IPS-18a (cell line): ENCODE measurements around the gene LDLRAD3.
A peak's percentile ranks its signal among the peaks of the same experiment; 100 is the strongest.
"Not testable (repeated sequence)": the region's sequence is repeated elsewhere in the genome, so short reads cannot be mapped to it uniquely, and the experiment has no call there.

ENCODE experiments used
- H3K27ac ChIP-seq: one replicate; pipeline ENCODE4 v1.5.1; 2013; ENCODE audit warnings: low read length
- H3K27me3 ChIP-seq: one replicate; pipeline ENCODE4 v1.6.1; 2013; ENCODE audit warnings: mild to moderate bottlenecking, low read length; ENCODE audit not compliant: control insufficient read depth, insufficient read depth
- H3K36me3 ChIP-seq: one replicate; pipeline ENCODE4 v1.6.1; 2013; ENCODE audit warnings: low read depth, low read length; ENCODE audit not compliant: control insufficient read depth
- H3K4me1 ChIP-seq: one replicate; pipeline ENCODE4 v1.6.1; 2013; ENCODE audit warnings: low read depth, low read length; ENCODE audit not compliant: control insufficient read depth
- H3K4me3 ChIP-seq: one replicate; pipeline ENCODE4 v1.5.1; 2013; ENCODE audit warnings: low read length
- H3K9ac ChIP-seq: one replicate; pipeline ENCODE4 v1.6.1; 2013; ENCODE audit warnings: mild to moderate bottlenecking, low read length, moderate library complexity
- H3K9me3 ChIP-seq: one replicate; pipeline ENCODE4 v1.6.1; 2013; ENCODE audit warnings: low read depth, low read length; ENCODE audit not compliant: control insufficient read depth

The LDLRAD3 gene

GRCh38 chr11:35943713-35944502 is at the start of gene LDLRAD3:
Gene LDLRAD3 (plus strand): TSS chr11:35944062. CDS start chr11:35944099, 37 bp downstream.
- H3K9ac ChIP-seq = peak within 1 kb of the TSS; percentile 84
- H3K4me1 ChIP-seq = peaks cover 31% of the 10 kb centered on the region
- H3K27me3 ChIP-seq = peaks cover 28% of the 10 kb centered on the region
- peak within 1 kb of the TSS; percentile 59 for H3K27ac ChIP-seq
- no peaks in the 10 kb centered on the region for H3K36me3 ChIP-seq
- no peaks in the 10 kb centered on the region for H3K9me3 ChIP-seq
- H3K4me3 ChIP-seq = peak within 1 kb of the TSS; percentile 83

- Histone ChIP-seq H3K27ac (no peak overlapping the region), H3K36me3 (no peaks in the 10 kb centered on the region), H3K4me3 (no peak overlapping the region), H3K4me1 (peaks cover 4% of the 10 kb centered on the region), H3K9me3 (peaks cover 1% of the 10 kb centered on the region), H3K27me3 (no peaks in the 10 kb centered on the region), H3K9ac (no peak overlapping the region)
Measured at GRCh38 chr11:35897019-35897418, 46.8 kb upstream of the LDLRAD3 start.

- Histone ChIP-seq H3K36me3 (no peaks in the 10 kb centered on the region), H3K4me3 (no peak overlapping the region), H3K27ac (no peak overlapping the region), H3K9me3 (peaks cover 8% of the 10 kb centered on the region), H3K9ac (no peak overlapping the region), H3K4me1 (no peaks in the 10 kb centered on the region), H3K27me3 (no peaks in the 10 kb centered on the region)
Measured at GRCh38 chr11:35902961-35903360, 40.9 kb upstream of the LDLRAD3 start.

- no peaks in the 10 kb centered on the region for H3K4me1 ChIP-seq
- H3K27me3 ChIP-seq = no peaks in the 10 kb centered on the region
- peaks cover 8% of the 10 kb centered on the region for H3K9me3 ChIP-seq
- no peak overlapping the region for H3K4me3 ChIP-seq
- H3K36me3 ChIP-seq = no peaks in the 10 kb centered on the region
- H3K27ac ChIP-seq = no peak overlapping the region
- no peak overlapping the region for H3K9ac ChIP-seq
Measured at GRCh38 chr11:35905646-35906276, 38.1 kb upstream of the LDLRAD3 start.

- no peak overlapping the region for H3K27ac ChIP-seq
- H3K4me3 ChIP-seq = no peak overlapping the region
- no peak overlapping the region for H3K9ac ChIP-seq
- peaks cover 8% of the 10 kb centered on the region for H3K9me3 ChIP-seq
- H3K27me3 ChIP-seq = no peaks in the 10 kb centered on the region
- no peaks in the 10 kb centered on the region for H3K4me1 ChIP-seq
- no peaks in the 10 kb centered on the region for H3K36me3 ChIP-seq
Measured at GRCh38 chr11:35906277-35906661, 37.6 kb upstream of the LDLRAD3 start.

GRCh38 chr11:35906681-35907080 is 37.2 kb upstream of the LDLRAD3 start:
- peaks cover 8% of the 10 kb centered on the region for H3K9me3 ChIP-seq
- H3K27ac ChIP-seq = no peak overlapping the region
- H3K27me3 ChIP-seq = no peaks in the 10 kb centered on the region
- no peak overlapping the region for H3K9ac ChIP-seq
- H3K4me1 ChIP-seq = no peaks in the 10 kb centered on the region
- no peaks in the 10 kb centered on the region for H3K36me3 ChIP-seq
- H3K4me3 ChIP-seq = no peak overlapping the region

- Histone ChIP-seq H3K4me1 (no peaks in the 10 kb centered on the region), H3K36me3 (no peaks in the 10 kb centered on the region), H3K27ac (no peak overlapping the region)
Measured at GRCh38 chr11:35907648-35908431, 36.0 kb upstream of the LDLRAD3 start.

GRCh38 chr11:35908432-35908771 is 35.5 kb upstream of the LDLRAD3 start:
- not testable (repeated sequence) for H3K4me1 ChIP-seq, H3K27me3 ChIP-seq, H3K27ac ChIP-seq, H3K9ac ChIP-seq, H3K4me3 ChIP-seq, H3K9me3 ChIP-seq, H3K36me3 ChIP-seq

More at GRCh38 chr11:35907648-35908431, 36.0 kb upstream of the LDLRAD3 start:
- H3K27me3 ChIP-seq = no peaks in the 10 kb centered on the region
- H3K4me3 ChIP-seq = no peak overlapping the region
- no peaks in the 10 kb centered on the region for H3K9me3 ChIP-seq
- no peak overlapping the region for H3K9ac ChIP-seq

- Histone ChIP-seq H3K4me3 (no peak overlapping the region), H3K27me3 (no peaks in the 10 kb centered on the region), H3K4me1 (no peaks in the 10 kb centered on the region)
Measured at GRCh38 chr11:35909511-35910265, 34.2 kb upstream of the LDLRAD3 start.

GRCh38 chr11:35911013-35911412 is 32.8 kb upstream of the LDLRAD3 start:
- Histone ChIP-seq H3K27ac (no peak overlapping the region), H3K9me3 (no peaks in the 10 kb centered on the region), H3K9ac (no peak overlapping the region), H3K4me3 (no peak overlapping the region), H3K36me3 (no peaks in the 10 kb centered on the region), H3K4me1 (no peaks in the 10 kb centered on the region), H3K27me3 (no peaks in the 10 kb centered on the region)

More at GRCh38 chr11:35909511-35910265, 34.2 kb upstream of the LDLRAD3 start:
- no peaks in the 10 kb centered on the region for H3K36me3 ChIP-seq
- H3K9ac ChIP-seq = no peak overlapping the region
- no peaks in the 10 kb centered on the region for H3K9me3 ChIP-seq
- H3K27ac ChIP-seq = no peak overlapping the region

- Histone ChIP-seq H3K27ac (no peak overlapping the region), H3K9me3 (no peaks in the 10 kb centered on the region), H3K9ac (no peak overlapping the region), H3K4me1 (no peaks in the 10 kb centered on the region), H3K4me3 (no peak overlapping the region), H3K27me3 (no peaks in the 10 kb centered on the region), H3K36me3 (no peaks in the 10 kb centered on the region)
Measured at GRCh38 chr11:35911616-35912165, 32.2 kb upstream of the LDLRAD3 start.
